ENCODE results near the gene CD74.

Gene CD74

DNA sequence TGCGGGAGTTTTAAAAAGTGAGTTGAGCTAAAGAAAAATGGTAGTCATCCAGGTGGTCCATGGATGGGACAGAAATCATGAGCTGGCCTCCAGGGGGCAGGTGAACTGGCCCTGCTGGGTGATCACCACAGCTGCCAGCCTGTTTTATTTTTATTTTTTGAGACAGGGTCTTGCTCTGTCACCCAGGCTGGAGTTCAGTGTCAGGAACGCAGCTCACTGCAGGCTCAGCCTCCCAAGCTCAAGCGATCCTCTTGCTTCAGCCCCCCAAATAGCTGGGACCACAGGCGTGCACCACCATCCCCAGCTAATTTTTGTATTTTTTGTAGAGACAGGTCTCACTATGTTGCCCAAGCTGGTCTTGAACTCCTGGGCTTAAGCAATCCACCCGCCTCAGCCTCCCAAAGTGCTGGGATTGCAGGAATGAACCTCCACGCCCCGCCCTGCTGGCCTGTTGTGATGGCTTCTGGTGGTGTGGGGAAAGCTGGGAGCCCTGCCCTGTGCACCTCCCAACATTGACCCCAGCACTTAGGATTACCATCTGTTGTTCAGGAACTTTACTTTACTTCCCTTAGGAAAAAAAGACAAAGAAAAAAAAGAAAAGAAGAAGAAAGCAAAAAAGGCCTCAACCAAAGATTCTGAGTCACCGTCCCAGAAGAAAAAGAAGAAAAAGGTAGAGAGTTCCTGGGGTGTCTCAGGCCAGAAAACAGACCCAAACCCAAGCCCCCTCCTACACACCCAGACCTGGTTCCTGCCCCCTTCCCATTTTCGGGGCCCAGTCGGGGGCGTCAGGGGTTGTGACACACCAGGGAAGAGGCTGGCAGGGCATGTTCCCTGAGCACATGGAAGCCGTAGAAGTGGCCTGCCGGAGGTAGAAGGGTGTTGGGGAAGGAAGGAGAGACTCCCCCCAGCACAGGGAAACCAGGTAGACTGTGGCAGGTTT, 14.7 kb downstream of the CD74 start:
- DNase-seq (ENCODE audit: low read depth, low spot score), result no peak

DNA sequence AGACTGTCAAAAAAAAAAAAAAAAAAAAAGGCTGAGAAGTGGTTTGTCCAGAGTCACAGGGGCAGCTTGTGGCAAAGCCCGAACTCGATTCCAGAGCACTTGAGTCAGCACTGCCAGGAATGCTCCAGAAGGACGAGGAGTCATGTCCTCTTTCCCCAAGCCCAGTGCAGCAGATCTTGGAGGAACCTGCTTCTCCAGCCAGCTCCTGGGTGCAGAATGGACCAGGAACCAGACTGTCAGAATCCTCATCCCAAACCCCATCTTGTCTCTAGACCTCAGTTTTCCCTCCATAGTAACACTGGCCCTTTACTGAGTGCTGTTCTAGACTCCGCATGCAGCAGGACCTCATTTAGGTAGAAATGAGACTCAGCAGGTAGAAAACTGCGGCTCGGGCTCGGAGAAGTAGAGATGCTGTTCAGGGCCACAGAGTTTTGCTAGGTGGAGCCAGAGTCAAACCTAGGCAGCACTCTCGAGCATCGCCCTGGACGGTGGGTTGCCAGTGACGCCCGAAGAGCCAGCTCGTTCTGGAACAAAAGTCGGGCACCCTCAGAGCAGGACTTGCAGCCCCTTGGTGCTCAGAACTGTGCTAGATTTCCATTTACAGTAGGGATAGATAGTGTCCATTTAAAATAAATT, 15.4 kb downstream of the CD74 start:
- no peak for DNase-seq (ENCODE audit: low read depth, low spot score)

DNA sequence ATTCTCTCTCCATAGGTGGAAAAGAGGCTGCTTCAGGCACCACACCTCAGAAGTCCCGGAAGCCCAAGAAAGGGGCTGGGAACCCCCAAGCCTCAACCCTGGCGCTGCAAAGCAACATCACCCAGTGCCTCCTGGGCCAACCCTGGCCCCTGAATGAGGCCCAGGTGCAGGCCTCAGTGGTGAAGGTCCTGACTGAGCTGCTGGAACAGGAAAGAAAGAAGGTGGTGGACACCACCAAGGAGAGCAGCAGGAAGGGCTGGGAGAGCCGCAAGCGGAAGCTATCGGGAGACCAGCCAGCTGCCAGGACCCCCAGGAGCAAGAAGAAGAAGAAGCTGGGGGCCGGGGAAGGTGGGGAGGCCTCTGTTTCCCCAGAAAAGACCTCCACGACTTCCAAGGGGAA, 16.4 kb downstream of the CD74 start:
- no peak for DNase-seq (ENCODE audit: low read depth, low spot score)

DNA sequence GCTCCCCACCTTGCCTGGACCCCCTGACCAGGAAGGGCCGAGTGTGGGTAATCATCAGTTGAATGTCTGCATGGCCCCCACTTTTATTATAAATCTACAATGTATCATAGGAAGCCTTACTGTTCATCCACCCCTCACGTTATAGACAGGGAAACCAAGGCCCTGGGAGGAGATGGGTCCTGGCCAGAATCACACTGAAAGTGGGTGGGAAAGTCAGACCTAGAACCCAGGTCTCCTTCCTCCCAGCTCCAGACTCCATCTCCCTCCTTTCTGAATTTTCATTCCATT, 17.1 kb downstream of the CD74 start:
- no peak for DNase-seq (ENCODE audit: low read depth, low spot score)

- DNase-seq (ENCODE audit: low read depth, low spot score), result no peak
Measured at GRCh38 chr5:150394912-150395687, 17.6 kb downstream of the CD74 start.

GRCh38 chr5:150394131-150394530, 18.6 kb downstream of the CD74 start:
- DNase-seq (ENCODE audit: low read depth, low spot score), result no peak

DNA sequence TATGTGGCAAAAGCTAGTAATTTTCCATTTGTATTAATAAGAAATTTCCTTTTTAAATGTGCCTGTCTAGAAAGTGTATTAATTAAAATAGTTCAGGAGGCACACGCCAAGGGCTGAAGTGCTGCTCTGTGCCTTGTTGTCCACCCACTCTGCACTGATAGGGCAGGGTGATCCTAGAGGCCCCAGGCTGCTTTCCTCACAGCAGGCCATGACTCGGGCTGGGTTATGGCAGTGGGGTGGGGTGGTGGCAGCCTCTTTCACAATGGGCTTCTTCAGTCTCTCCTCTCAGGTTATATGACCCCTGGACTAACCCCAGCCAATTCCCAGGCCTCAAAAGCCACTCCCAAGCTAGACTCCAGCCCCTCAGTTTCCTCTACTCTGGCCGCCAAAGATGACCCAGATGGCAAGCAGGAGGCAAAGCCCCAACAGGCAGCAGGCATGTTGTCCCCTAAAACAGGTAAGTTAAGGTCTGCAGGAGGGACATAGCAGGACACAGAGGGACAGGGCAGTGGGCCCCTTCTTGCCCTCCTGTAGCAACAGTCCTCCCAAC, 19.5 kb downstream of the CD74 start:
- no peak for DNase-seq (ENCODE audit: low read depth, low spot score)

DNA sequence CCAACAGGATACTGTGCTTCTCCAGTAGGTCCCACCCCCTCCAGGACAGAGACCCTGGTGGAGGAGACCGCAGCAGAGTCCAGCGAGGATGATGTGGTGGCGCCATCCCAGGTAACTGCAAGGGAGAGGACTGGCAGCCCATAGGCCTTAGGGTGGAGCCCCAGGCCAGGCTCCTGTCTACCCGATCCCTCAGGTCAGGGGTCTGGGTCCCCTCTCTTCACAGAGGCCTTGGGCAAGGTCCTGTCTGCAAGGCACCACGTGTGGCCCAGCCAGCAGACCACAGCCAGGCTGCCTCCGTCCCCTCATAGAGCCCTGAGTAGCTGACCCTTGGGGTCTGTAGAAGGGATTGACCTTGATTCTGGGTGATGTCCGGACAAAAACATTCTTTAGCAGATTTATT, 20.0 kb downstream of the CD74 start:
- DNase-seq (ENCODE audit: low read depth, low spot score), result no peak

DNA sequence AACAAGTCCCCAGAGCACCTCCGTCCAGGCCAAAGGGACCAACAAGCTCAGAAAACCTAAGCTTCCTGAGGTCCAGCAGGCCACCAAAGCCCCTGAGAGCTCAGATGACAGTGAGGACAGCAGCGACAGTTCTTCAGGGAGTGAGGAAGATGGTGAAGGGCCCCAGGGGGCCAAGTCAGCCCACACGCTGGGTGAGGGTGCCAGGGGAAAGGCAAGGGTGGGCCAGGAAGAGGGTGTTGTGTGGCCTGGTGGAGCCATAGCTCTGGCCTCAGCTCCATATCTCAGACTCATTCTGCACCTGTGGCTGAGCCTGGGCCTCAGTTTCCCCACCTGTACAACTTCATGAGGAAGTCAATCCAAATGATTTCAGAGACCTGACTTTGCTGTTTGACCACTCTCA, 20.7 kb downstream of the CD74 start:
- no peak for DNase-seq (ENCODE audit: low read depth, low spot score)

- no peak for DNase-seq (ENCODE audit: low read depth, low spot score)
Measured at GRCh38 chr5:150391064-150391834, 21.5 kb downstream of the CD74 start.

- no peak for DNase-seq (ENCODE audit: low read depth, low spot score)
Measured at GRCh38 chr5:150389531-150390266, 23.0 kb downstream of the CD74 start.

DNA sequence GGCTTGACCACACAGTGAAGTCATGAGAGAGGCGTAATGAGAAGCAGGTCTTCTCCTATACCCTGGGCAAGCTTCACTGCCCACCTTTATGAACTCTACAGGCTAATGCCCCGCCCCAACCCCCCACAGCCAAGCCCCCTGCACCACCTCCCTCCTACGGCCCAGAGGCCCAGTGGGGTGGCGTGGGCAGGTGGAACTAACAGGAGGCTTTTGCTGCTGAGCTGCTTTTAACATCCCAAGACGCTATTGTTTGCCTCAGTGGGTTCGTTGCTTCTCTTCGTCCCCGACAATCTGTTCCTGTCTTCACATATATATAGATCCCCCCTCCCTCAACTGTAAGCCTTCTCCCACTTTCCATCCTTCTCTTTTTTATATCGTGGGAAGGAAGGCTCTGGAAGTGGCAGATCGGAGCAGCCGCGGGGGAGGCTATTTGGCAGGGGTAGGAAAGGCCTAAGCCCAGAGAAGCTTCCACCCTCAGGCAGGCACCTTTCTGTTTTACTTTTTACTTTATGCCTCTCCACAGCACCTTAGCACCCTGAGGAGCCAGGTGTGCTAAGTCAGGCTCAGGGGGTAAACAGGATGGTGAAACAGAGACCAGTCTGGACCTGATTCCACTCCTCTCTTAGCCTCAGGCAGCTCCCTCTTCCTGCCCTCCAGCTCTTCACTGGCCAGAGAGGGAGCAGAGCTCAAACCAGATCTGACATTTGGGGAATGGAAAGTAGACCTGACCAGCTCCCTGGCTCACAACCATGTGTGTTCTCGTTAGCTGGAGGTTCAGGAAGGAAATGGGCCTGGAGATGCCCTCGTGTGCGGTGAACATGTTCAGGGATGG, 26.5 kb downstream of the CD74 start:
- no peak for DNase-seq (ENCODE audit: low read depth, low spot score)

GRCh38 chr5:150384701-150385100, 28.0 kb downstream of the CD74 start:
- no peak for DNase-seq (ENCODE audit: low read depth, low spot score)

DNA sequence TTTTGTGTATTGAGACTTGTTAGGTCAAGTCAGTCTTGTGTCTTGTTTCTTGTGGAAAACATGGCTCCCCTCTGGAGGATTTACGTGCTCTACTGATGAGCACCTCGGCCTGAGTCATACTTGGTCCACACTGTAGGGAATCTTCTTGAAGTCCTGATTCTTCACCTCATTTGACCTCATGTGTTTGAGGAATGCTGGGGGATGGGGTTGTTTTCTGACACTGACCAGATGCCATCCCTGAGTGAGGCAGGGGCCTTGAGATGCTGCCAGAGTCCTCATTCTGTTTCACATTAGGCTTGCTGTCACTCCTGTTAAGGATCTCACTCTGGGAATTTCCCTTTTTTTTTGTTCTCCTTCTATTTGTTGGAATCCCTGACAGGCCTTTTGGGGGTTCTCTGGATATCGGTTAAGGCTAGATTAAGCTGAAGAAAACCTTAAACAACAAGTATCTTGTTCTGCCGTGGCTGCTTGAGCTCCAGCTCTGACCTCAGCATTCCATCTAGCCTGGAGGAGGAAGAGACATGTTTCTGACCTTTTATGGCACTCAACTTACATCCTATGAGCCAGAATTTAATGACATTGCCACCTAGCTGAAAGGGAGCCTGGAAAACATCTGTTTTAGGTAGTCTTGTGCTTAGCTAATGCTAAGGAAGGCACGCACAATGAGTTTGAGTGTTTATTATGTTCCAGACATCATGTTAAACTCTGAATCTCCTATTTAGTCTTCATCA, 34.6 kb downstream of the CD74 start:
- DNase-seq (ENCODE audit: low read depth, low spot score), result no peak

DNA sequence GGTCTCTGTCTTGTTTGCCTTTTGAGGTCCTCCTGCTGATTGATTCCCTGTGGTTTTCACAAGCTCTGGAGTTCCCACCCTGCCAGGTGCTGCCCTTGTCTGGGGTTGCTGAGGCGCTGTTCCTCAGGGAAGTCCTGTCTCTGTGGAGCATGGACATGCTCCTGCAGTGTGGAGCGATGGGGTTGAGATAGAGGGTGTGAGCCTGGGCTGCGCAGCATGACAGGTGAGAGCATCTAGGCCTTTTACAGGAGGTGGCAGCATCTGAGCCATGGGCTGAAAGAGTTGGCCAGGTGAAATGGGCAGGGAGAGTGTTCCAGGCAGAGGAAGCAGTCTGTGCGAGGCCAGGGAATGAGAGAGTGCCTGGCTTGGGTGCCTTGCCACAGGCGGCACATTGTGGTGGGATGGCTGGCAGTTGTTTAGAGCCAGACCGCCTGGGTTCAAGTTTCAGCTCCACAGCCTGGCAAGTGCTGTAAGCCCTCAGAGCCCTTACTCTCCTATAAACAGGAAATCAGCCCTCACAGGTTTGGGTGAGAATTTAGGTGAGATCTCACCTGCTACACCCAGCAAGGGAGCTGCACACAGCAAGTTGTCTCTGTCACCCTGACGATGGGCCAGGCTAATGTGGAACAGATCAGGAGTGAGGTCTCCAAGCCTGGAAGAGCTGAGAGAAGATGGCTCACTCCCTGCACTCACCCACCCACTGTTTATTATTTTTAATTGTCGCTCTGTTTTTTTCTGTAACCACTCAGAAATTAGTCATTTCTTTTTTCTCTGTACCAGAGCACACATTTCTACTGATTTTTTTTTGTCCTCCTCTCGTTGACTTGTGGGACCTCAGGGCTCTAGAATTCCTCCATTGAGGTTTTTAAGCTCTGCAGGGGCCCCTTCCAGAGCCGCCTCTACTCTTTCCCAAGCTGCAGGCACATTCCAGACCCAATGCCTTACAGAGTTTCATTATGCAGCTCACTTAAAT, 35.6 kb downstream of the CD74 start:
- no peak for DNase-seq (ENCODE audit: low read depth, low spot score)

DNA sequence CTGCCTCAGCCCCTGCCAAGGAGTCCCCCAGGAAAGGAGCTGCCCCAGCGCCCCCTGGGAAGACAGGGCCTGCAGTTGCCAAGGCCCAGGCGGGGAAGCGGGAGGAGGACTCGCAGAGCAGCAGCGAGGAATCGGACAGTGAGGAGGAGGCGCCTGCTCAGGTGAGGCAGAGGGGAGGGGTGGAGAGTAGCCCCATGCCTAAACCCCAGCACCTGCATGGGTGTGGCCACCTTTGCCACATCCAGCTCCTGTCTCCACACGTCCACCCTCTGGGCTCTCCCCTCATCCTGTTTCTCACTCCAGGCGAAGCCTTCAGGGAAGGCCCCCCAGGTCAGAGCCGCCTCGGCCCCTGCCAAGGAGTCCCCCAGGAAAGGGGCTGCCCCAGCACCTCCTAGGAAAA, 38.1 kb downstream of the CD74 start:
- DNase-seq (ENCODE audit: low read depth, low spot score), result no peak

GRCh38 chr5:150372639-150373038, 40.1 kb downstream of the CD74 start:
- no peak for DNase-seq (ENCODE audit: low read depth, low spot score)

DNA sequence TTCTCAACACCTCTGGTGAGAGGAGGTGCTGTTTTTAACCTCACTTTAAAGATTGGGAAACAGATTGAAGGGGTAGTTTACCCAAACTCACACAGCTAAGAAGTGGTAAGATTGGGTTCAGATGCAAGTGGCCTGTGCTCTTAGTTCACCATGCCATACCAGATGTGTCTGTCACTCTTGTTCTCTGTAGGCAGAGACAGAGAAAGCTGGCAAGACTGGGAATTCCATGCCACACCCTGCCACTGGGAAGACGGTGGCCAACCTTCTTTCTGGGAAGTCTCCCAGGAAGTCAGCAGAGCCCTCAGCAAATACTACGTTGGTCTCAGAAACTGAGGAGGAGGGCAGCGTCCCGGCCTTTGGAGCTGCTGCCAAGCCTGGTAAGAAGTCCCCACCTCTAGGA, 44.2 kb downstream of the CD74 start:
- DNase-seq (ENCODE audit: low read depth, low spot score), result no peak

Measured in activated CD4-positive, CD25-positive, alpha-beta regulatory T cell treated with anti-CD3 and anti-CD28 coated beads, Interleukin-2, amount 50 U/mL, for 16 hours (primary cell).